Peyer's patch (tissue), 4 donors: Measurements from ENCODE around the gene TPM1.

ENCODE experiments used
- CTCF ChIP-seq, 6 experiments: fragments of 450-650 bp in 4 of 6; fragments of 200-600 bp in 2 of 6; sonication (generic) in 1 of 6; IDR thresholded peaks; one replicate each; pipeline ENCODE4 v1.5.1; 2017 to 2019; ENCODE audit warnings: antibody characterized with exemption in 6 of 6, mild to moderate bottlenecking in 3 of 6, moderate library complexity in 1 of 6
- POLR2A ChIP-seq, 2 donors: fragments of 450-650 bp; IDR thresholded peaks; one replicate each; pipeline ENCODE4 v1.5.1; 2017; ENCODE audit warnings: antibody characterized with exemption in 2 of 2, mild to moderate bottlenecking in 2 of 2, moderate library complexity in 2 of 2

- no peak for TF ChIP-seq CTCF (IDR thresholded peaks at IDR 0.05)
- TF ChIP-seq POLR2A (IDR thresholded peaks at IDR 0.05): no peak
These were observed 959 bp downstream of the TPM1 start for GRCh38 chr15:63043335-63044076.
